ENCODE measurements around the gene SPRR2G. TPM values are rescaled to one million over a fixed set of nuclear protein-coding genes. Genes with fewer than 3 reads are reported as not detected.
"Not testable (repeated sequence)": the region's sequence is repeated elsewhere in the genome, so short reads cannot be mapped to it uniquely, and the experiment has no call there.

The SPRR2G gene
- total RNA-seq, 1 experiment from 2014 or later, result not detected

DNA sequence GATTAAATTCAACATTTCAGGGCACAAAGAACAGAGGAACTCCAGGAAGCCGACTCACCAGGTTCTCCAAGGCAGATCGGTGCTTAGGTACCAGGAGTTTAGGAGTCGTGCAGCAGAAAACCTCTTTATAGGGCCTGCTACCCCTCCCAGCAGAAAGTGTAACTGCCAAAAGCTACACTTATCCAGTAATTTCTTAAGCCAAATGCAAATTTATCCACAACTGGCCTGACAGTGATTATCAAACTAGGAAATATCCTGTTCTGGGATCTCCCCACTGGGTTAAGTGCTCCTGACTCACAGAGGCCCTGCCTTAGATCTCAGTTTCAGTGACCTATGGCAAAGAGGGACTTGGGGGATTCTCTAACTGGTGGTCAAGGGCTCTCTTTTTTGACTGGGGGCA lies 37.3 kb downstream of the SPRR2G start, which contains the start of gene SPRR2F:
SPRR2F (minus strand) TSS at position 101 of the 400 bp plus-strand sequence. CDS start 783 bp downstream, outside the sequence.
- Histone ChIP-seq H3K36me3 (ENCODE audit: low read depth) (no peaks in the 10 kb centered on the region), H3K27ac (no peak within 1 kb of the TSS), H3K4me3 (no peak within 1 kb of the TSS), H3F3A (ENCODE audit: insufficient read depth, low read depth) (no peaks in the 10 kb centered on the region), H3K9me2 (ENCODE audit: insufficient read depth) (no peaks in the 10 kb centered on the region), H4K20me1 (ENCODE audit: insufficient read depth) (no peaks in the 10 kb centered on the region), H3K27me3 (ENCODE audit: insufficient read depth, low read depth) (no peaks in the 10 kb centered on the region), H2AFZ (no peak within 1 kb of the TSS), H3K79me2 (ENCODE audit: low read depth) (no peaks in the 10 kb centered on the region), H3K4me1 (replicated peaks; ENCODE audit: insufficient read depth) (no peaks in the 10 kb centered on the region), H3K9me3 (ENCODE audit: insufficient read depth, low read depth) (no peaks in the 10 kb centered on the region), H3K4me2 (no peak within 1 kb of the TSS)
- POLR2A ChIA-PET (ENCODE audit: unreplicated experiment), result no interaction called here
- CTCF ChIA-PET, result no interaction called here
- no peak for TF ChIP-seq EZH2 (IDR thresholded peaks at IDR 0.05; ENCODE audit: low read depth)
- TF ChIP-seq, protein P1, sequence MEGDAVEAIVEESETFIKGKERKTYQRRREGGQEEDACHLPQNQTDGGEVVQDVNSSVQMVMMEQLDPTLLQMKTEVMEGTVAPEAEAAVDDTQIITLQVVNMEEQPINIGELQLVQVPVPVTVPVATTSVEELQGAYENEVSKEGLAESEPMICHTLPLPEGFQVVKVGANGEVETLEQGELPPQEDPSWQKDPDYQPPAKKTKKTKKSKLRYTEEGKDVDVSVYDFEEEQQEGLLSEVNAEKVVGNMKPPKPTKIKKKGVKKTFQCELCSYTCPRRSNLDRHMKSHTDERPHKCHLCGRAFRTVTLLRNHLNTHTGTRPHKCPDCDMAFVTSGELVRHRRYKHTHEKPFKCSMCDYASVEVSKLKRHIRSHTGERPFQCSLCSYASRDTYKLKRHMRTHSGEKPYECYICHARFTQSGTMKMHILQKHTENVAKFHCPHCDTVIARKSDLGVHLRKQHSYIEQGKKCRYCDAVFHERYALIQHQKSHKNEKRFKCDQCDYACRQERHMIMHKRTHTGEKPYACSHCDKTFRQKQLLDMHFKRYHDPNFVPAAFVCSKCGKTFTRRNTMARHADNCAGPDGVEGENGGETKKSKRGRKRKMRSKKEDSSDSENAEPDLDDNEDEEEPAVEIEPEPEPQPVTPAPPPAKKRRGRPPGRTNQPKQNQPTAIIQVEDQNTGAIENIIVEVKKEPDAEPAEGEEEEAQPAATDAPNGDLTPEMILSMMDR (conservative IDR thresholded peaks at IDR 0.05), result no peak
- DNase-seq, result no peak
- intact Hi-C loops (cut with micrococcal nuclease; ENCODE audit: unreplicated experiment), result no loop called here
- no TSS peak for BruUV-seq (replicated peaks)

DNA sequence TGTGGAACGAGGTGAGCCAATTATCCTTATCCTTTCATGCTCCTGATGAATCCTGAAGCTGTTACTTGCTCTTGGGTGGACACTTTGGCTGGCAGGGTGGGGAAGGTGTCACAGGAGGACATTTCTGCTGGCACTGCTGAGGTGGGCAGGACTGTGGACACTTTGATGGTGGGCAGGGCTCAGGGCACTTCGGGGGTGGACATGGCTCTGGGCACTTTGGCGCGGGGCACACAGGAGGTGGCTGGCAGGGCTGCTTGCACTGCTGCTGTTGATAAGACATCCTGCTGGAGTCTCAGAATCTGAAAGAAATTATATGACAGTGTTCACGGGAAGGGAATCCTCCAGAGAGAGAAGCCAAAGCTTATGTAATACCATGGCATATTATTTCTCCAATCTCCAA lies 38.2 kb downstream of the SPRR2G start:
- intact Hi-C loops (cut with micrococcal nuclease; ENCODE audit: unreplicated experiment); H3K27ac ChIP-seq; H3K9me2 ChIP-seq (ENCODE audit: insufficient read depth); H3K27me3 ChIP-seq (ENCODE audit: insufficient read depth, low read depth); CTCF ChIA-PET; H2AFZ ChIP-seq; H4K20me1 ChIP-seq (ENCODE audit: insufficient read depth); H3K4me1 ChIP-seq (replicated peaks; ENCODE audit: insufficient read depth); H3K4me2 ChIP-seq; H3K36me3 ChIP-seq (ENCODE audit: low read depth); H3K9me3 ChIP-seq (ENCODE audit: insufficient read depth, low read depth); H3K79me2 ChIP-seq (ENCODE audit: low read depth); BruUV-seq (replicated peaks); H3K4me3 ChIP-seq; H3F3A ChIP-seq (ENCODE audit: insufficient read depth, low read depth); POLR2A ChIA-PET (ENCODE audit: unreplicated experiment); DNase-seq: not testable (repeated sequence)

DNA sequence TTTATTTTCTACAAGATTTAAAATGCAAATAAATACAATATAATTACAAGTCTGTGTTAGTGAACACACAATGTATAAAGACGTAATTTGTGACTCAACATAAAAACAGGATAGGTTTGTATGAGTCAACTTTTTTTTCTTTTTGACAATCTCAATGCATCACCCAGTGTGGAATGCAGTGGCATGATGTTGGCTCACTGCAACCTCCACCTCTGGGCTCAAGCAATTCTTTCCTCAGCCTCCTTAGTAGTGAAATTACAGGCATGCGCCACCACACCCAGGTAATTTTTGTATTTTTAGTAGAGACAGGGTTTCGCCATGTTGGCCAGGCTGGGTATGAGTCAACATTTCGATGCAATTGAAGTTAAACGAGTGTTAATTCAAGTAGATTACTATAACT lies 50.4 kb downstream of the SPRR2G start:
- Histone ChIP-seq H2AFZ (no peak overlapping the region), H3K27ac (peak overlapping the region; percentile 71)

More for the DNA sequence above, 50.4 kb downstream of the SPRR2G start:
- H3K4me1 ChIP-seq (replicated peaks; ENCODE audit: insufficient read depth), result peaks cover 7% of the 10 kb centered on the region; the same call in 1 of the 2 replicates
- DNase-seq, result peak; percentile 40 to 76
- no peaks in the 10 kb centered on the region for H3K36me3 ChIP-seq (ENCODE audit: low read depth)
- peaks cover 4% of the 10 kb centered on the region for H3K9me3 ChIP-seq (ENCODE audit: insufficient read depth, low read depth)
- TF ChIP-seq EZH2 (IDR thresholded peaks at IDR 0.05; ENCODE audit: low read depth), result no peak
- TF ChIP-seq, protein P1 (conservative IDR thresholded peaks at IDR 0.05), result no peak
- H3K9me2 ChIP-seq (ENCODE audit: insufficient read depth), result no peaks in the 10 kb centered on the region
- intact Hi-C loops (cut with micrococcal nuclease; ENCODE audit: unreplicated experiment), result no loop called here
- ChIA-PET POLR2A (ENCODE audit: unreplicated experiment) (no interaction called here), CTCF (no interaction called here)
- H4K20me1 ChIP-seq (ENCODE audit: insufficient read depth), result no peaks in the 10 kb centered on the region
- H3K27me3 ChIP-seq (ENCODE audit: insufficient read depth, low read depth), result no peaks in the 10 kb centered on the region
- no peak overlapping the region for H3K4me2 ChIP-seq
- no peaks in the 10 kb centered on the region for H3K79me2 ChIP-seq (ENCODE audit: low read depth)
- H3F3A ChIP-seq (ENCODE audit: insufficient read depth, low read depth), result peaks cover 12% of the 10 kb centered on the region
- no peak overlapping the region for H3K4me3 ChIP-seq
- no TSS peak for BruUV-seq (replicated peaks)

Other genes with a start within 250 kb of the SPRR2G start
- gene IVL, start 242.3 kb downstream of the SPRR2G start, total RNA-seq (2021), result not detected in 2 replicates
- not detected in 2 replicates for gene SPRR5, start 203.7 kb downstream of the SPRR2G start, total RNA-seq (2021)
- gene SPRR4, start 180.2 kb downstream of the SPRR2G start, total RNA-seq (2021), result not detected in 2 replicates
- gene SPRR1A, start 166.8 kb downstream of the SPRR2G start, total RNA-seq (2021), result not detected in 2 replicates
- 0.57 TPM in 1 of 2 replicates, not detected in the other for gene SPRR3, start 149.1 kb downstream of the SPRR2G start, total RNA-seq (2021)
- gene SPRR1B, start 119.7 kb downstream of the SPRR2G start, total RNA-seq (2021), result not detected in 2 replicates
- gene SPRR2D, start 109.8 kb downstream of the SPRR2G start, total RNA-seq (2021), result not detected in 2 replicates
- gene SPRR2A, start 93.4 kb downstream of the SPRR2G start, total RNA-seq (2021), result not detected in 2 replicates
- gene SPRR2B, start 79.3 kb downstream of the SPRR2G start, total RNA-seq (2021), result not detected in 2 replicates
- not detected in 2 replicates for gene SPRR2E, start 56.4 kb downstream of the SPRR2G start, total RNA-seq (2021)
- not detected in 2 replicates for gene SPRR2F, start 37.4 kb downstream of the SPRR2G start, total RNA-seq (2021)
- gene LELP1, start 52.5 kb upstream of the SPRR2G start, total RNA-seq (2021), result not detected in 2 replicates
- gene PRR9, start 66.7 kb upstream of the SPRR2G start, total RNA-seq (2021), result not detected in 2 replicates
- gene LORICRIN, start 108.8 kb upstream of the SPRR2G start, total RNA-seq (2021), result not detected in 2 replicates
- not detected in 2 replicates for gene PGLYRP3, start 162.1 kb upstream of the SPRR2G start, total RNA-seq (2021)
- gene PGLYRP4, start 198.0 kb upstream of the SPRR2G start, total RNA-seq (2021), result not detected in 2 replicates
- gene S100A9, start 207.0 kb upstream of the SPRR2G start, total RNA-seq (2021), result 2.1 and 4.3 TPM in 2 replicates
- not detected in 2 replicates for gene S100A12, start 224.7 kb upstream of the SPRR2G start, total RNA-seq (2021)
- gene S100A8, start 240.2 kb upstream of the SPRR2G start, total RNA-seq (2021), result not detected in 2 replicates